SK-N-MC (cell line): Measurements from ENCODE around the gene C1orf94.

Experiments used
- EZH2 ChIP-seq: fragments of 200-600 bp; sonication (generic); IDR thresholded peaks from one replicate; pipeline ENCODE4 v1.6.1; 2017; ENCODE audit warnings: antibody characterized with exemption
- FOXP2 ChIP-seq: optimal IDR thresholded peaks from 2 replicates; pipeline ENCODE3; 2011; ENCODE audit warnings: mild to moderate bottlenecking, moderate library complexity; ENCODE audit not compliant: insufficient read depth; ENCODE audit errors: extremely low read length, control extremely low read depth
- POLR2AphosphoS5 ChIP-seq: IDR thresholded peaks from 2 replicates; pipeline ENCODE4 v1.6.1; 2012; ENCODE audit warnings: mild to moderate bottlenecking, low read depth, low read length, borderline replicate concordance

- TF ChIP-seq EZH2 (no peak), POLR2AphosphoS5 (no peak), FOXP2 (no peak)
These were observed 91.7 kb downstream of the C1orf94 start for GRCh38 chr1:34268311-34268954.
